HG03135 (cell line): Measurements from ENCODE around the gene TCEAL2.
"Not testable (repeated sequence)": the region's sequence is repeated elsewhere in the genome, so short reads cannot be mapped to it uniquely, and the experiment has no call there.

Experiments
- ATAC-seq: cut with Tn5 transposase; IDR thresholded peaks from one replicate; pipeline ENCODE4 v1.9.1; 2021; ENCODE audit warnings: mild to moderate bottlenecking, moderate library complexity; ENCODE audit not compliant: unreplicated experiment

The TCEAL2 gene

GRCh38 chrX:102125436-102125835 is at the start of gene TCEAL2:
Gene TCEAL2 (plus strand): TSS chrX:102125679. CDS start chrX:102126831, 1,152 bp downstream.
- ATAC-seq, result not testable (repeated sequence)

- ATAC-seq, result no peak
Observed at GRCh38 chrX:102077426-102077825, 48.1 kb upstream of the TCEAL2 start.

- ATAC-seq, result no peak
Observed at GRCh38 chrX:102085706-102086105, 39.8 kb upstream of the TCEAL2 start.

GRCh38 chrX:102113367-102113766 is 12.1 kb upstream of the TCEAL2 start:
- no peak for ATAC-seq

GRCh38 chrX:102115748-102116147 is 9.7 kb upstream of the TCEAL2 start:
- ATAC-seq, result no peak

- not testable (repeated sequence) for ATAC-seq
Observed at GRCh38 chrX:102125014-102125413, 465 bp upstream of the TCEAL2 start.

GRCh38 chrX:102126080-102126818 is 770 bp downstream of the TCEAL2 start:
- ATAC-seq, result not testable (repeated sequence)

GRCh38 chrX:102126863-102127262 is 1.4 kb downstream of the TCEAL2 start:
- no peak for ATAC-seq

- ATAC-seq, result no peak
Observed at GRCh38 chrX:102129473-102129872, 4.0 kb downstream of the TCEAL2 start.

- no peak for ATAC-seq
Observed at GRCh38 chrX:102138064-102138463, 12.6 kb downstream of the TCEAL2 start.

GRCh38 chrX:102140876-102141275 is 15.4 kb downstream of the TCEAL2 start:
- not testable (repeated sequence) for ATAC-seq

- not testable (repeated sequence) for ATAC-seq
Observed at GRCh38 chrX:102141631-102142030, 16.2 kb downstream of the TCEAL2 start.

GRCh38 chrX:102142274-102142673 is 16.8 kb downstream of the TCEAL2 start, which contains the start of gene TCEAL6:
Gene TCEAL6 (minus strand): TSS chrX:102142481.
- not testable (repeated sequence) for ATAC-seq

GRCh38 chrX:102154218-102154860 is 28.9 kb downstream of the TCEAL2 start:
- ATAC-seq, result no peak

GRCh38 chrX:102154900-102155805 is 29.7 kb downstream of the TCEAL2 start:
- peak; percentile 29 for ATAC-seq

GRCh38 chrX:102155806-102156179 is 30.3 kb downstream of the TCEAL2 start, which contains the start of gene BEX5:
Gene BEX5 (minus strand): TSS chrX:102155977. CDS start chrX:102154265, 1,712 bp downstream.
- peak; percentile 75 for ATAC-seq
